Adipose tissue (tissue), 3 donors: Measurements from ENCODE around the gene SH3RF3. TPM values are rescaled to one million over a fixed set of nuclear protein-coding genes. Genes with fewer than 3 reads are reported as not detected.

ENCODE experiments used
- H3K27ac ChIP-seq: one replicate; pipeline ENCODE4 v1.5.1; 2013; ENCODE audit warnings: low read depth, low read length
- WGBS, 3 donors: extraction: QIAGEN DNeasy Blood & Tissue Kit; methylation state at CpG; one replicate each; pipeline ENCODE4 v1.1.7; 2013; 5-methylcytosine and 5-hydroxymethylcytosine counted together
- polyA plus RNA-seq, 3 donors: library from polyadenylated mRNA; stranded (reverse); fragments of 200-250 nt; gene quantifications; one replicate each; pipeline ENCODE4 v1.2.3, GENCODE V29; 2013
- donor health status: healthy with polysubstance abuse.
- donor health status: Bipolar disorder and iron deficiency.
- donor health status: healthy.

SH3RF3 gene
- polyA plus RNA-seq: 1 to 10 TPM; 1.2 to 6.5 (median 5.4) TPM

- 0 to 1% (median 0%) methylated on average over 55 to 85 of the region's 85 CpGs for WGBS, 3 donors
- no peak within 1 kb of the TSS for H3K27ac ChIP-seq
These were observed at the start of gene SH3RF3 for GRCh38 chr2:109128616-109129355. TSS of gene SH3RF3 (plus strand) at chr2:109129205.

- no peak overlapping the region for H3K27ac ChIP-seq
- 81 to 85% (median 83%) methylated on average over 6 of the region's 6 CpGs for WGBS, 3 donors
These were observed 49.4 kb upstream of the SH3RF3 start for GRCh38 chr2:109079590-109079989.

- H3K27ac ChIP-seq: no peak overlapping the region
- WGBS, 3 donors: 61 to 82% (median 80%) methylated on average over 6 of the region's 6 CpGs
These were observed 48.9 kb upstream of the SH3RF3 start for GRCh38 chr2:109080109-109080508.

- H3K27ac ChIP-seq: no peak overlapping the region
- WGBS, 3 donors: 47 to 67% (median 66%) methylated on average over 3 of the region's 3 CpGs
These were observed 48.2 kb upstream of the SH3RF3 start for GRCh38 chr2:109080757-109081156.

GRCh38 chr2:109081374-109081773, 47.6 kb upstream of the SH3RF3 start:
- 61 to 75% (median 73%) methylated on average over 8 of the region's 8 CpGs for WGBS, 3 donors

GRCh38 chr2:109083771-109084170, 45.2 kb upstream of the SH3RF3 start:
- 61 to 82% (median 81%) methylated on average over 4 of the region's 4 CpGs for WGBS, 3 donors
- no peak overlapping the region for H3K27ac ChIP-seq

More at GRCh38 chr2:109081374-109081773, 47.6 kb upstream of the SH3RF3 start:
- no peak overlapping the region for H3K27ac ChIP-seq

- 86 to 93% (median 93%) methylated on average over 3 of the region's 3 CpGs for WGBS, 3 donors
- H3K27ac ChIP-seq: no peak overlapping the region
These were observed 44.7 kb upstream of the SH3RF3 start for GRCh38 chr2:109084341-109084740.

GRCh38 chr2:109085912-109086742, 42.9 kb upstream of the SH3RF3 start:
- 80 to 87% (median 85%) methylated on average over 11 of the region's 11 CpGs for WGBS, 3 donors
- no peak overlapping the region for H3K27ac ChIP-seq

GRCh38 chr2:109086743-109087020, 42.3 kb upstream of the SH3RF3 start:
- WGBS, 3 donors: 83 to 98% (median 96%) methylated on average over 2 of the region's 2 CpGs
- no peak overlapping the region for H3K27ac ChIP-seq

GRCh38 chr2:109087055-109087663, 41.8 kb upstream of the SH3RF3 start:
- H3K27ac ChIP-seq: no peak overlapping the region
- 88 to 93% (median 91%) methylated on average over 11 of the region's 11 CpGs for WGBS, 3 donors

- H3K27ac ChIP-seq: no peak overlapping the region
- WGBS, 3 donors: 78 to 89% (median 81%) methylated on average over 4 of the region's 4 CpGs
These were observed 39.3 kb upstream of the SH3RF3 start for GRCh38 chr2:109089602-109090300.

GRCh38 chr2:109091526-109091925, 37.5 kb upstream of the SH3RF3 start:
- 79 to 92% (median 91%) methylated on average over 4 of the region's 4 CpGs for WGBS, 3 donors
- H3K27ac ChIP-seq: no peak overlapping the region

GRCh38 chr2:109094144-109094543, 34.9 kb upstream of the SH3RF3 start:
- H3K27ac ChIP-seq: no peak overlapping the region
- WGBS, 3 donors: 95 to 96% (median 95%) methylated on average over 3 of the region's 3 CpGs

GRCh38 chr2:109098251-109098920, 30.6 kb upstream of the SH3RF3 start:
- 41 to 48% (median 46%) methylated on average over 3 of the region's 3 CpGs for WGBS, 3 donors
- H3K27ac ChIP-seq: no peak overlapping the region

GRCh38 chr2:109098921-109099273, 30.1 kb upstream of the SH3RF3 start:
- WGBS, 3 donors: 70 to 85% (median 76%) methylated on average over 7 of the region's 7 CpGs
- no peak overlapping the region for H3K27ac ChIP-seq

- 25 to 30% (median 26%) methylated on average over 10 of the region's 10 CpGs for WGBS, 3 donors
- H3K27ac ChIP-seq: no peak overlapping the region
These were observed 26.3 kb upstream of the SH3RF3 start for GRCh38 chr2:109102588-109103233.

- no peak overlapping the region for H3K27ac ChIP-seq
- WGBS, 3 donors: 90 to 94% (median 93%) methylated on average over 5 of the region's 5 CpGs
These were observed 23.9 kb upstream of the SH3RF3 start for GRCh38 chr2:109105113-109105512.

- WGBS, 3 donors: 82 to 90% (median 90%) methylated on average over 9 of the region's 9 CpGs
- H3K27ac ChIP-seq: no peak overlapping the region
These were observed 20.3 kb upstream of the SH3RF3 start for GRCh38 chr2:109108740-109109139.
